Measurements from ENCODE around the gene PFAS.

The PFAS gene

GRCh38 chr17:8220783-8221662, 28.1 kb upstream of the PFAS start:
- TF ChIP-seq CTCF (IDR thresholded peaks at IDR 0.05), result no peak

GRCh38 chr17:8221663-8222379, 27.3 kb upstream of the PFAS start:
- TF ChIP-seq CTCF (IDR thresholded peaks at IDR 0.05), result no peak

GRCh38 chr17:8222380-8222629, 26.8 kb upstream of the PFAS start:
- no peak for TF ChIP-seq CTCF (IDR thresholded peaks at IDR 0.05)

GRCh38 chr17:8222630-8223355, 26.3 kb upstream of the PFAS start:
- TF ChIP-seq CTCF (IDR thresholded peaks at IDR 0.05), result no peak

- TF ChIP-seq CTCF (IDR thresholded peaks at IDR 0.05), result peak; percentile 48; the same call in 1 of the 2 replicates
Observed at GRCh38 chr17:8223356-8224126, 25.5 kb upstream of the PFAS start.

- TF ChIP-seq CTCF (IDR thresholded peaks at IDR 0.05), result no peak
Observed at GRCh38 chr17:8224891-8225812, 23.9 kb upstream of the PFAS start.

Data from LNCAP (cell line).